HepG2 (cell line): ENCODE data around the gene CS. TPM values are rescaled to one million over a fixed set of nuclear protein-coding genes. Genes with fewer than 3 reads are reported as not detected.

Experiments used
- CAMTA2 ChIP-seq: sonication (generic); formaldehyde crosslinking; IDR thresholded peaks from 2 replicates; pipeline ENCODE4 v1.4.0; 2020; ENCODE audit warnings: mild to moderate bottlenecking, missing genetic modification reagents, borderline replicate concordance
- JUND ChIP-seq: sonication (generic); formaldehyde crosslinking; IDR thresholded peaks from 2 replicates; pipeline ENCODE4 v1.8.0; 2022; ENCODE audit warnings: mild to moderate bottlenecking, missing genetic modification reagents
- NCOA2 ChIP-seq: sonication (generic); formaldehyde crosslinking; IDR thresholded peaks from 2 replicates; pipeline ENCODE4 v1.8.0; 2022; ENCODE audit warnings: inconsistent platforms
- TCF12 ChIP-seq, 2 experiments: fragments of 450-650 bp in 1 of 2; sonication (generic) in 1 of 2; formaldehyde crosslinking in 1 of 2; IDR thresholded peaks; 2 replicates each; pipeline versions ENCODE4 v1.6.1 to v1.8.0; 2017 to 2022; ENCODE audit warnings: antibody characterized with exemption in 1 of 2, mild to moderate bottlenecking in 1 of 2, missing genetic modification reagents in 1 of 2, moderate library complexity in 1 of 2
- ZNF431 ChIP-seq: sonication (generic); formaldehyde crosslinking; IDR thresholded peaks from 2 replicates; pipeline ENCODE4 v1.9.0; 2022; ENCODE audit warnings: missing genetic modification reagents, low read depth, mild to moderate bottlenecking, borderline replicate concordance
- ZNF776 ChIP-seq: sonication (generic); formaldehyde crosslinking; IDR thresholded peaks from 2 replicates; pipeline ENCODE4 v1.4.0; 2020; ENCODE audit warnings: mild to moderate bottlenecking, missing genetic modification reagents
- ZNF792 ChIP-seq: IDR thresholded peaks from 2 replicates; pipeline ENCODE4 v1.6.1; 2016
- polyA plus RNA-seq, 8 experiments: library from polyadenylated mRNA; depleted of rRNA in 3 of 8; stranded (reverse) in 7 of 8; unstranded in 1 of 8; fragments of >200 nt; fragmentation: Illumina TruSeq in 4 of 8; extraction: Trizol in 4 of 8; gene quantifications; 2 replicates each; pipeline versions ENCODE4 v1.2.1 to v1.2.3, GENCODE V29; 2011 to 2016; ENCODE audit warnings: low read depth in 4 of 8, missing spikeins in 1 of 8, mixed read lengths in 1 of 8; ENCODE audit not compliant: insufficient read depth in 1 of 8
- total RNA-seq, 5 experiments: library from RNA; depleted of rRNA; stranded (reverse); fragments of >200 nt; fragmentation: Illumina TruSeq; extraction: Trizol; gene quantifications; 2 replicates each; pipeline ENCODE4 v1.2.3, GENCODE V29; 2016; ENCODE audit warnings: low read depth in 1 of 5
- TF ChIP-seq, protein P1 (sequence below): sonication (generic); formaldehyde crosslinking; IDR thresholded peaks from 2 replicates; pipeline ENCODE4 v1.4.0; 2020; ENCODE audit warnings: mild to moderate bottlenecking, missing genetic modification reagents, borderline replicate concordance
- TF ChIP-seq, protein P2 (sequence below): sonication (generic); formaldehyde crosslinking; conservative IDR thresholded peaks from 2 replicates; pipeline ENCODE4 v1.4.0; 2020; ENCODE audit warnings: missing genetic modification reagents
- TF ChIP-seq, protein P3 (sequence below): IDR thresholded peaks from 2 replicates; pipeline ENCODE4 v1.4.0; 2020; ENCODE audit warnings: mild to moderate bottlenecking, missing genetic modification reagents
- TF ChIP-seq, protein P4 (sequence below): sonication (generic); formaldehyde crosslinking; IDR thresholded peaks from 2 replicates; pipeline ENCODE4 v1.4.0; 2020; ENCODE audit warnings: low read depth, mild to moderate bottlenecking, missing genetic modification reagents
- TF ChIP-seq, protein P5 (sequence below): sonication (generic); formaldehyde crosslinking; IDR thresholded peaks from 2 replicates; pipeline ENCODE4 v1.4.0; 2020; ENCODE audit warnings: mild to moderate bottlenecking, missing genetic modification reagents

CS gene
- total and polyA plus RNA-seq, 2 of the 13 experiments (the other 11 are each of a cell fraction or from before 2014, with no cell fraction given): 173 to 175 TPM

DNA sequence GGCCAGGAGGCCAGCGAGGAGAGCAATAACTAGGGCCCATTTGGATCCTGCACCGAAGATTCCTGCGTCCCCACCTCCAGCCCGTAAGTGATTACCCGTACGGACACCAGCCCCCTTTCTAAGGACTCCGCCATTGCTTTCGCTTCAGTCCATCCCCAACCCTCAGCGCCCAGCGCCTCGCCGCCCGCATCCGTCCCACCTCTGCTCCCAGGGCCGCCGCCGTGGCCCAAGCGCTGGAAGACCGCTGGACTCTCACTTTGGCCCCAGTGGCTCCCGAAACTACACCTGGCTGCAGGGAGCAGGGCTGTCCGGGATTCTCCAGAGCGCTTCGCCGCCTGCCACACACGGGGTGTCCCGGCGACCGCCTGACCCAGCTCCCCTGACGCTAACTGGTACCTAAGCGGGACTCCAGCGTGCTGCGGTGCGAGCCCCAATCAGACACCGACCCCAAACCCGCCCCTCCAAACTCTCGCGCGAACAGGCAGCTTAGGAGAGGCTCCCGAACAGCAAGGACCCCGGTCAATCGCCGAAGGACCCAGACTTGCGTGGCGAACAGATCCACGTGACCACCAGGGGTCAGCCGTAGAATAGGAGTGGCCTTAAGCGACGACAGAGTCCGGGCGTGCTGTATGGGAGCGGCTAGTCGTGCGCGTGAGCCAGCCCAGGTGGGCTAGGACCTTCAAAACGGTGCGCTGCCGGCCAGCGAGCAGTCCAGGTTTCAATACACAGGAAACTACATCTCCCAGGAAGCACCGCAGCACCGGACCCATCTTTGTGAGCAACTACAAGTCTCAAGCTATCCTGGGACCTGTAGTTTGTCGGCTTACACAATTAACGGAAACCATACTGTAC is 15.7 kb upstream of the CS start, which contains the start of gene CNPY2 (continued):
- TF ChIP-seq, protein P1, sequence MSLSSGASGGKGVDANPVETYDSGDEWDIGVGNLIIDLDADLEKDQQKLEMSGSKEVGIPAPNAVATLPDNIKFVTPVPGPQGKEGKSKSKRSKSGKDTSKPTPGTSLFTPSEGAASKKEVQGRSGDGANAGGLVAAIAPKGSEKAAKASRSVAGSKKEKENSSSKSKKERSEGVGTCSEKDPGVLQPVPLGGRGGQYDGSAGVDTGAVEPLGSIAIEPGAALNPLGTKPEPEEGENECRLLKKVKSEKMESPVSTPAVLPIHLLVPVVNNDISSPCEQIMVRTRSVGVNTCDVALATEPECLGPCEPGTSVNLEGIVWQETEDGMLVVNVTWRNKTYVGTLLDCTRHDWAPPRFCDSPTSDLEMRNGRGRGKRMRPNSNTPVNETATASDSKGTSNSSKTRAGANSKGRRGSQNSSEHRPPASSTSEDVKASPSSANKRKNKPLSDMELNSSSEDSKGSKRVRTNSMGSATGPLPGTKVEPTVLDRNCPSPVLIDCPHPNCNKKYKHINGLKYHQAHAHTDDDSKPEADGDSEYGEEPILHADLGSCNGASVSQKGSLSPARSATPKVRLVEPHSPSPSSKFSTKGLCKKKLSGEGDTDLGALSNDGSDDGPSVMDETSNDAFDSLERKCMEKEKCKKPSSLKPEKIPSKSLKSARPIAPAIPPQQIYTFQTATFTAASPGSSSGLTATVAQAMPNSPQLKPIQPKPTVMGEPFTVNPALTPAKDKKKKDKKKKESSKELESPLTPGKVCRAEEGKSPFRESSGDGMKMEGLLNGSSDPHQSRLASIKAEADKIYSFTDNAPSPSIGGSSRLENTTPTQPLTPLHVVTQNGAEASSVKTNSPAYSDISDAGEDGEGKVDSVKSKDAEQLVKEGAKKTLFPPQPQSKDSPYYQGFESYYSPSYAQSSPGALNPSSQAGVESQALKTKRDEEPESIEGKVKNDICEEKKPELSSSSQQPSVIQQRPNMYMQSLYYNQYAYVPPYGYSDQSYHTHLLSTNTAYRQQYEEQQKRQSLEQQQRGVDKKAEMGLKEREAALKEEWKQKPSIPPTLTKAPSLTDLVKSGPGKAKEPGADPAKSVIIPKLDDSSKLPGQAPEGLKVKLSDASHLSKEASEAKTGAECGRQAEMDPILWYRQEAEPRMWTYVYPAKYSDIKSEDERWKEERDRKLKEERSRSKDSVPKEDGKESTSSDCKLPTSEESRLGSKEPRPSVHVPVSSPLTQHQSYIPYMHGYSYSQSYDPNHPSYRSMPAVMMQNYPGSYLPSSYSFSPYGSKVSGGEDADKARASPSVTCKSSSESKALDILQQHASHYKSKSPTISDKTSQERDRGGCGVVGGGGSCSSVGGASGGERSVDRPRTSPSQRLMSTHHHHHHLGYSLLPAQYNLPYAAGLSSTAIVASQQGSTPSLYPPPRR (CRISPR knock-in tag): peak; percentile 46; the same call in 1 of the 2 replicates
- TF ChIP-seq, protein P2, sequence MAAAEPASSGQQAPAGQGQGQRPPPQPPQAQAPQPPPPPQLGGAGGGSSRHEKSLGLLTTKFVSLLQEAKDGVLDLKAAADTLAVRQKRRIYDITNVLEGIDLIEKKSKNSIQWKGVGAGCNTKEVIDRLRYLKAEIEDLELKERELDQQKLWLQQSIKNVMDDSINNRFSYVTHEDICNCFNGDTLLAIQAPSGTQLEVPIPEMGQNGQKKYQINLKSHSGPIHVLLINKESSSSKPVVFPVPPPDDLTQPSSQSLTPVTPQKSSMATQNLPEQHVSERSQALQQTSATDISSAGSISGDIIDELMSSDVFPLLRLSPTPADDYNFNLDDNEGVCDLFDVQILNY (CRISPR knock-in tag): no peak; the same call in 1 of the 2 replicates
- TF ChIP-seq JUND (CRISPR knock-in tag): no peak
- TF ChIP-seq, protein P3, sequence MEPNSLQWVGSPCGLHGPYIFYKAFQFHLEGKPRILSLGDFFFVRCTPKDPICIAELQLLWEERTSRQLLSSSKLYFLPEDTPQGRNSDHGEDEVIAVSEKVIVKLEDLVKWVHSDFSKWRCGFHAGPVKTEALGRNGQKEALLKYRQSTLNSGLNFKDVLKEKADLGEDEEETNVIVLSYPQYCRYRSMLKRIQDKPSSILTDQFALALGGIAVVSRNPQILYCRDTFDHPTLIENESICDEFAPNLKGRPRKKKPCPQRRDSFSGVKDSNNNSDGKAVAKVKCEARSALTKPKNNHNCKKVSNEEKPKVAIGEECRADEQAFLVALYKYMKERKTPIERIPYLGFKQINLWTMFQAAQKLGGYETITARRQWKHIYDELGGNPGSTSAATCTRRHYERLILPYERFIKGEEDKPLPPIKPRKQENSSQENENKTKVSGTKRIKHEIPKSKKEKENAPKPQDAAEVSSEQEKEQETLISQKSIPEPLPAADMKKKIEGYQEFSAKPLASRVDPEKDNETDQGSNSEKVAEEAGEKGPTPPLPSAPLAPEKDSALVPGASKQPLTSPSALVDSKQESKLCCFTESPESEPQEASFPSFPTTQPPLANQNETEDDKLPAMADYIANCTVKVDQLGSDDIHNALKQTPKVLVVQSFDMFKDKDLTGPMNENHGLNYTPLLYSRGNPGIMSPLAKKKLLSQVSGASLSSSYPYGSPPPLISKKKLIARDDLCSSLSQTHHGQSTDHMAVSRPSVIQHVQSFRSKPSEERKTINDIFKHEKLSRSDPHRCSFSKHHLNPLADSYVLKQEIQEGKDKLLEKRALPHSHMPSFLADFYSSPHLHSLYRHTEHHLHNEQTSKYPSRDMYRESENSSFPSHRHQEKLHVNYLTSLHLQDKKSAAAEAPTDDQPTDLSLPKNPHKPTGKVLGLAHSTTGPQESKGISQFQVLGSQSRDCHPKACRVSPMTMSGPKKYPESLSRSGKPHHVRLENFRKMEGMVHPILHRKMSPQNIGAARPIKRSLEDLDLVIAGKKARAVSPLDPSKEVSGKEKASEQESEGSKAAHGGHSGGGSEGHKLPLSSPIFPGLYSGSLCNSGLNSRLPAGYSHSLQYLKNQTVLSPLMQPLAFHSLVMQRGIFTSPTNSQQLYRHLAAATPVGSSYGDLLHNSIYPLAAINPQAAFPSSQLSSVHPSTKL (CRISPR knock-in tag): peak; percentile 65; the same call in 1 of the 2 replicates
- TF ChIP-seq ZNF776: peak; percentile 33; the same call in 1 of the 2 replicates
- TF ChIP-seq ZNF431: peak; percentile 50; the same call in 1 of the 2 replicates
- TF ChIP-seq NCOA2 (CRISPR knock-in tag): peak; percentile 54
- TF ChIP-seq, protein P4, sequence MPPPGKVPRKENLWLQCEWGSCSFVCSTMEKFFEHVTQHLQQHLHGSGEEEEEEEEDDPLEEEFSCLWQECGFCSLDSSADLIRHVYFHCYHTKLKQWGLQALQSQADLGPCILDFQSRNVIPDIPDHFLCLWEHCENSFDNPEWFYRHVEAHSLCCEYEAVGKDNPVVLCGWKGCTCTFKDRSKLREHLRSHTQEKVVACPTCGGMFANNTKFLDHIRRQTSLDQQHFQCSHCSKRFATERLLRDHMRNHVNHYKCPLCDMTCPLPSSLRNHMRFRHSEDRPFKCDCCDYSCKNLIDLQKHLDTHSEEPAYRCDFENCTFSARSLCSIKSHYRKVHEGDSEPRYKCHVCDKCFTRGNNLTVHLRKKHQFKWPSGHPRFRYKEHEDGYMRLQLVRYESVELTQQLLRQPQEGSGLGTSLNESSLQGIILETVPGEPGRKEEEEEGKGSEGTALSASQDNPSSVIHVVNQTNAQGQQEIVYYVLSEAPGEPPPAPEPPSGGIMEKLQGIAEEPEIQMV (CRISPR knock-in tag): 0 out of 2 replicates have a peak, but pooled peaks have one; percentile 60
- TF ChIP-seq TCF12 (IDR thresholded peaks at IDR 0.05): no peak
- TF ChIP-seq TCF12 (CRISPR knock-in tag; IDR thresholded peaks at IDR 0.05): peak; percentile 81
- TF ChIP-seq CAMTA2 (CRISPR knock-in tag): peak; percentile 60; the same call in 1 of the 2 replicates
- TF ChIP-seq, protein P5, sequence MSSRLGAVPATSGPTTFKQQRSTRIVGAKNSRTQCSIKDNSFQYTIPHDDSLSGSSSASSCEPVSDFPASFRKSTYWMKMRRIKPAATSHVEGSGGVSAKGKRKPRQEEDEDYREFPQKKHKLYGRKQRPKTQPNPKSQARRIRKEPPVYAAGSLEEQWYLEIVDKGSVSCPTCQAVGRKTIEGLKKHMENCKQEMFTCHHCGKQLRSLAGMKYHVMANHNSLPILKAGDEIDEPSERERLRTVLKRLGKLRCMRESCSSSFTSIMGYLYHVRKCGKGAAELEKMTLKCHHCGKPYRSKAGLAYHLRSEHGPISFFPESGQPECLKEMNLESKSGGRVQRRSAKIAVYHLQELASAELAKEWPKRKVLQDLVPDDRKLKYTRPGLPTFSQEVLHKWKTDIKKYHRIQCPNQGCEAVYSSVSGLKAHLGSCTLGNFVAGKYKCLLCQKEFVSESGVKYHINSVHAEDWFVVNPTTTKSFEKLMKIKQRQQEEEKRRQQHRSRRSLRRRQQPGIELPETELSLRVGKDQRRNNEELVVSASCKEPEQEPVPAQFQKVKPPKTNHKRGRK (CRISPR knock-in tag): 0 out of 2 replicates have a peak, but pooled peaks have one; percentile 10
- TF ChIP-seq ZNF792: peak; percentile 90
